Activated CD4-positive, alpha-beta T cell treated with anti-CD3 and anti-CD28 coated beads for 24 hours (primary cell): Measurements from ENCODE around the gene S1PR1.

ENCODE experiments used
- DNase-seq, 2 donors: peaks; one replicate each; pipeline ENCODE4 v3.0.0-alpha.2; 2020; ENCODE audit warnings: low read depth in 2 of 2

The S1PR1 gene

DNA sequence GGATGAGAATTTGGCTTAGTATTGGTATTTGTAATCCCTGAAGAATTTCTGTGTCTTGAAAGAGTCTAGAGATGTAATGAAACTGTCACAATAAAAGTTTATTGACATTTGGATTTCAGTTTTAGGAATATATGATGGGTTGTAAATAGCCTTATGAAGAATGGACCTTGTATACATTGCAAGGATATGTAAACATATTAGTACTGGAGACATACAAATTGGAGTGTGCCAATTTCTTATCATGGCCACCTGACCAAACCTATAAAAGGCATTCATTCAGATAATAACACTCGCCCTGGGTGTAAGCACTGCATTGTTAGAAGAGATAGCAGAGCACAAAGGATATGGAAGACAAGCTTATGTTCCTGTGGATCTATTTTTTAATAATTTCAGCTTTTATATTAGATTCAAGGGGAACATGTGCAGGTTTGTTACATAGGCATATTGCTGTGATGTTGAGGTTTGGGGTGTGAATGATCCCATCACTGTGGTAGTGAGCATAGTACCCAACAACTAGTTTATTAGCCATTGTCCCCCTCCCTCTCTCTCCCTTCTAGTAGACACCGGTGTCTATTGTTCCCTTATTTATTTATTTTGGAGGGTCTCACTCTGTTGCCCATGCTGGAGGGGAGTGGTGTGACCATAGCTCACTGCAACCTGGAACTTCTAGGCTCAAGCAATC, 8.6 kb downstream of the S1PR1 start:
- no peak for DNase-seq

DNA sequence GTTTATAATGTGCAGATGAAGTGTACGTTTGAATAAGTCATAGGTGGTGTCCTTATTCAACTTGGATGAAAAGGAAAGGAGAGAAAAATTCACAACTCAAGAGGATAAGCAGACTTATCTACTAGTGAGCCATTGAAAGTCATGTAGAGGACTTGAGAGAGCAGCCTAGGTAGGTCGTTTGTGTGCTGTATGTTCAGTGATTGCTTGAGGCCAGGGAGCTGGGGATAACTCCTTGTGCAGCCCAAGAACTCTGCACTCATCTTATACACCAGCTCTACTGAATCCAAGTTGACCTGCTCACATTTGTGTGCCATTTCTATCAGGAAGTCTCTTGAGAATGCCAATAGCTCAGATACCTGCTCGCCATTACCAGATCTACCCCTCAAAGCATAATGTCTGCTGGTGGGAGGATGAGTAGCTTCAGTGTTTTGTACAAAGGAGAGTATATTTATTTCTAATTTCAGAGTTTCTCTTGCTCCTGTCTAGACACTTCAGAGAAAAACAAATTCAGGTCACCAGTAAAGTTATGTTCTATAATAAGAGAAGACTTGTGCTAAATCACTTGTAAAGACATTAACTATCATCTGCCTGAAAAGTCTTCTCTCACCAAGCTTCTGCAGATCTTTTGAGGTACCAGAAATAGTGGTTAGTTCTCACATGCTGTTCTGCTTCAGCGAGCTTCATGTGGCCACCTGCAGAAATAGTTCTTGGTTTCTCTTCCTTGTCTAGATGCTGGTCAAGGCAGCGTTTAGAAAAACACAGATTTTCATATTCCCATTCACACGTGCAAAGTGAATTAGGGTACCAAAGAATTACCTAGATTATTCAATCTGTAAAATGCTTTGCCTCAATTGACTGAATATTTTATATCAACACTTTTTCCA, 10.8 kb downstream of the S1PR1 start:
- DNase-seq = no peak

DNA sequence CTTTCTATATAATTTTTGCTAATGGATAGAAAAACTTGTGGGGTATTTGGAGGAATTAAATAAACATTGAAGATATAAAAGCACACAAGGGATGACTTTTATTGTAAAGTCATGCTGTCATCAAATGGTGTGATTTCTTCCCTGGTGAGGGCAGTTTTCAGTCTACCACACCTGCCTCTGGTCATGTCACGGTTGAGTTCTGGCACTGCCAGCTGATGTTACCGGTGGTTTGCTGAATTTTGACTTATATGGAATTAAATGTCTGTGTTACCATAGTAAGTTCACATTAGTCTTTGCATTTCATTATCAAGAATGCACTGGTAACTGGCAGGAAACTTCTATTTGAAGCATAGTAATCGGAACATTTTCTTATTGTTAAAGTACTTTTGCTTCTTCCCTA, 13.4 kb downstream of the S1PR1 start:
- DNase-seq = no peak

DNA sequence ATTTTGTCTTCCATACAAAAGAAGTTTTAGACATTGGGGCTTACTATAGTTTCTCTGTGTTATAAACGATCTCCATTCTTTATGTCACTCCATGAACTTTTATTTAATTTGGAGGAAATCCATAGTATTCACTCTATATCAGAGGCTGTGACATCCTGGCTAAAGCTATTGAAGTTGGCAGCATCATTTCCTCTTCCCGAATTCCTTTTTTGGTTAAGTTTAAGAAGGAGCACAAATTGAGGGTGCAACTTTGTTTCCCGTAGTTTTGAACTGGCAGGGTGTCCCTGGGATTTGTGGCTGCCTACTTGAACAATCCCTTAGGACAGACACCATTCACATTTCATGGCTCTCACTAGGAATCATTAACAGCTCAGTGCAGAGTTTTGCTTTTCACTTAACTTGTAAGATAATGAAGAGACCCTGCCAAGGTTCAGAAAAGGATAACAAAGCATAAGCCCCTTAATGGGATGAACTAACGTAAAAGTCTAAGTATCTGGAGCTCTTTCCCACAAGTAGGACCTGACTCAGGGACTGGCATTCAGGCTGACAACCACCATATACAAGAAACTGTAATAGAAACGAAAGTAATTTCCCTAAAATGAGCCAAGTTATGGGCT, 13.9 kb downstream of the S1PR1 start:
- no peak for DNase-seq

DNA sequence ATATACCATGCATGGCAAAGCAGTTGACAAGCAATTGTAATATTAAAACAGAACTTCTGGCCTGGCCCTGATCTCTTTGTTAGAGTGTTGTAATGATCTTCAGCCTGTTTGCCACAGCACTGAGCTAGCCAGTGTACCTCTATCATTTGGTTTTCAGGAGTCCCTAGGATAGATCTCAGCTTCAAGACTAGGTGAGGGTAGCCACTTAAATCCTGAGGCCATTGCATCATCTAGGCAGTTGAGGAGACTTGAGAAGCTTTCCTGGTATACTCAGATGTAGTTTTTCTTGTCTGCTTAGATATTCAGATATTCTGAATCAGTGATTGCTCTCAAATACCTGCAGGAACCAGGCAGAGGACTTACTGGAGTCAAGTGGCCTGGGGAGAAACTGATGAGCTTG, 14.7 kb downstream of the S1PR1 start:
- no peak for DNase-seq

DNA sequence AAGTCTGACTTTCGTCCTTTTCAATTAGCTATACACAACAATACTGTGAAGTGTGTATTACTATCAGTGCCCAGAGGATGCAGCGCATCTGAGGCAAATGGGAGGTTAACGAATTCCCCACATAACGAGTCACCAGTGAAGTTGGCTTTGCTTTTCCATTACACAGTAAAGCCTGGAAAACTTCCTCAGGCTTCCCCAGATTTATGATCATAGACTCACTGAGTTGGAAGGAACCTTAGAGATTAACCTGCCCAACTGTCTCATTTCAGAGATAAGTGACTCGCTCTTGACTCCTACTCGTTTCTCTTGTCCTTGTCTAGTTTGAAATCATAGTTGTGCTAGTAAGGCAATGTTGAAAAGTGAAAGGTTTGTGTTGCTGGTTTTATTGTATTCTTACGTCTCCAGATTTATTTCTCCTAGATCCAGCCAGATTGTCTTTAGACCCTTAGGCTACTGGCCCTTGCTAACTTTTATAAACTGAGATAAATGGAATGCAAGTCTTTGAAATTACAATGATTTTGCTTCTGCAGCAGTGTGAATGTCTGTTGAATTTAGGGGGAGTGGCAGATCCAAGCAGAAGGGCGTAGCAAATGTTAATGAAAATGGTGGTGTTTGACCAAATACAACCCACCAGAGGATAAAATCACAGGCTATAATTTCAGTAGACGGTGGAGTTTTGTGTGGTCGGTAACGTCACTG, 17.3 kb downstream of the S1PR1 start:
- no peak for DNase-seq

DNA sequence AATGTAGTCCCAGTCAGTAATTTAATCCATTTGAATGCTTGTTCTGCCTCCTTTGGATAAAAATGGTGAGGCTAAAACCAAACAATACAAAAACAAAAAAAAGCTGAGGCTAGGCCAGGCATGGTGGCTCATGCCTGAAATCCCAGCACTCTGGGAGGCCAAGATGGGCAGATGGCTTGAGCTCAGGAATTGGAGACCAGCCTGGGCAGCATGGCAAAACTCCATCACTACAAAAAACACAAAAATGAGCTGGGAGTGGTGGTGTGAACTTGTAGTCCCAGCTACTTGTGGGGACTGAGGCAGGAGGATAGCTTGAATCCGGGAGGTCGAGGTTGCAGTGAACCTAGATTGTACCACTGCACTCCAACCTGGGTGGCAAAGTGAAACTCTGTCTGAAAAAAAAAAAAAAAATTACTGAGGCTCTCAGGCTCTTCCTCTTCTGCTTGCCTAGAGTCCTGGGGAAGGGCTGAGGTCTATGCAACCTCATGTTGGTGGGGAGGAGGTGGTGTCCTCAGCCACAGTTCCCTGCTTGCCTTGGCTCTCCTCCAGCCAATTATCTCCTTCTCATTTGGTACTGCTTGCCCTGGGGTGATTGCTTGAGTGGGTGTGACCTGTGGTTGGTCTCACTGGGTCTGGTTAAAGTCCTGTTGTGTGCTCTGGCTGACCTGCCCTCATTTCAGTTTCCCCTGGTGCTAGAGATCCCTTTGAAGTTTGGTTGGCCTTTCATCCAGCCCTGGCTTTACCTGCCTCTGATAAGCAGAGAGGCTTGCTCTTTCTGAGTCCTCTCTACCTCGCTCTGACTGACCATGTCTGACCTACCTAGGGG, 20.9 kb downstream of the S1PR1 start:
- DNase-seq = no peak

DNA sequence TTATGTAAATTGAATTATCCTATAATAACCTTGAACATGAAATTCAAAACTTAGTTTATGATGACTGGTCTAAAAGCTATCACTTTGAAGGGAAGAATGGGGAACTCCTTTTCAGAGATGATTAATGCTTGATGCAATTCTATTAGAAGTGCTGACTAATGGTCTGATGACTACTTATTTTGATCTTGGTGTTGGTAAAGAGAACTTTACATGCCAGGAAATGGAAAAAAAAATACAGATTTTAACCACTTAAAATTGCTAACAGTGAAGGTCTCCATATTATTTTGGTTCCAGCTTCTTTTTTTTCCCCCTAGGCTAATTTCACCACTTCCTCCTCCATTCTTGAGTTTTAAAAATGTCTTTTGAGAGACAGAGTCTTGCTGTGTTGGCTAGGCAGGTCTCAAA, 22.9 kb downstream of the S1PR1 start:
- no peak for DNase-seq

DNA sequence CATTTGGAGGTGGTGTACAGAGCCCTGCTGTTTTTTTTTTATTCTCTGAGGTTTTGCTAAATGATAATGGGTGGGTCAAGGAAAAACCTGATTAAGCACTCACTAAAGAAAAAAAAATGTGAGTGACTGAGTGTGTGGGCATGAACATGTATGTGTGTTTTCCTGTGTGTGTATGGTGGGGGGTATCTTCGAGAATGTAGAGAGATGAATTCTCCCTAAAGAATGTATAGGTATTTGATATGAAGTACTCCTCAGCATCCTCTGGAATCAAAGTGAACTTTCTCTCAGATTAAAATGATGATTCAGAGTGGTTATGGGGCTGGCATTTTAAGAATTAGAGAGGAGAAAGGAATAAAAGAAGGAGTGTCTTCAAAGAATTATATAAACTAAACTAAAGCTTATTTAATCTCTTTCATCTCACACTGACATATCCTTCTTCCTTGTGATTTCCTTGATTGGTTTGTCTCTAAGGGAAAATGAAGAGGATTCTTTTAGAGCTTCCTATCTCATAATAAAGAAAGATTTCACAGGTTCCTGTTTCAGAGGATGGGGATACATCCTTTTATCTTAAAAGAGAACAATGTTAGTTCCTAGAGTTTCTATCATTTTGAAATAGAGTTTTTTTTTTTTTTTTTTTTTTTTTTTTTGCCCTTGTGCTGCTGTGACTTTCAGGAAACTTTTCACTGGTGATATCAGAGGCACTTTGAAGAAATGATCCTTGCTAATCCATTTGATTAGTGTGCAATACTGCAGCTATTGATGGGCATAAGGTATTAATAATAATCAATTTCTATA, 23.9 kb downstream of the S1PR1 start:
- no peak for DNase-seq

DNA sequence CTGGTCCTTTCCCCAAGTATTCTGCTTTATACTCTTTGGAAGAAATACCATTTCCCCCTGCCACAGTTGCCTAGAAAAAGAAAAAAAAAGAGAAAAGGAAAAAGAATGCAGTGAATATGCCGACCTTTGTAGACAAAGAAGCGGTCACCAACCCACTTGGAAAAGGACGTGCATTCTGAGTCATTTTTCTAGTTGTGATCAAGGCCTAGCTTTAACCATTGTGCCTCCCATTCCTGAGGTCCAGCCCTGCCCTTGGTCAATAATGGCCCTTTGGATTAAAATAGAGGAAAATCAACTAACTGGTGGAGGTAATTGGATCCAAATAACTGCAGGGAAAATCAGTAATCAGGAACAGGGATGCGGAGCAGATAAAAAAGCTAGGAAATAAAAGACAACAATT, 24.8 kb downstream of the S1PR1 start:
- no peak for DNase-seq

DNA sequence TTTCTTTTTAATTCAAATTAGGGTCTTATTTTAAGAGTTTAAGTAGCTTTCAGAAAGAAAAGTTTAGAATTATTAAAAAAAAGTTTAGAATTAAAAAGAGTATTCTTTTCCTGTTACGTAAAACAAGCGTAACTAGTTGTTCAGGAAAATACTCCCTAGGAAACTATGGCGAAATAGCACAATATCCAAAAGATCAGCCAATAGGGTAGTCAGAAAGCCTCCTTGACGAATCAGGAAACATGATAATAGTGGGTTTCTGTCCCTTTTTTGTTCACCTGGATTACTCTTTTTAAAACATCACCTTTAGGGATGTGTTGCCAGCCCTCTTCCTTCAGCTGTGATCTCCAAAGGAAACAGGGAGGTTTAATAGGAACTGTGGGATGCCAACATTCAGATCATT, 25.2 kb downstream of the S1PR1 start:
- DNase-seq = no peak

DNA sequence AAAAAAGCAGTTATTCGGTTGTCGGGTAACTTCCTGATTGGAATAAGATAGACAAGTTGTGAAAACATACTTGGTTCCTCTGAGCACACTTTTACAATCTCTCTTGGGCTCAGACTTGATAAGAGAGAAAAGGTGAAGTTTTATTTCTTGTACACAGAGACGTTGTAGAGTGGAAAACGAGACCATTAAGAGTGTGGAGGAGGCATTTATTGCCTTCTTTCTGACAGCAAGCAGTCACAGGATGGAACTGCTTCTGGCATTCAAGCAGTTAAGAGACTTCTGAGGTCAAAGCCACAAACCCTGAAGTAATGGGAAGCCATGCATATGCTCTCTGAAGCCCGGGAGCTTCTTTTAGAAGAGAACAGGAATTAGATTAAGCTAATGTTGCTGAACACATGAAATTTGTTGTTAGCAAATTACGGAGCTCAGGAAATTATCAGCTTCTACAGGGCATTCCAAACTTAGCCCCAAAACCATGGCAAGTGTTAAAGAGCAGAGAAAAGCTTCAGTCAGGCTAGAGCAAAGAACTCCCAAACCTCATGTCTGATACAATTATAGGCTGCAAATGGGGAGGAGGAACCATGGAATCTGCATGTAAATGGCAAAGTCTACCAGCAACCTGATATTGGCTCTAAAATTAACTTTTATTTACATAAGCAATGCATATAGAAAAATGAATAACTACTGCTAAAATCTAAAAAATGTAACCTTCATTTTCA, 26.0 kb downstream of the S1PR1 start:
- DNase-seq = no peak

DNA sequence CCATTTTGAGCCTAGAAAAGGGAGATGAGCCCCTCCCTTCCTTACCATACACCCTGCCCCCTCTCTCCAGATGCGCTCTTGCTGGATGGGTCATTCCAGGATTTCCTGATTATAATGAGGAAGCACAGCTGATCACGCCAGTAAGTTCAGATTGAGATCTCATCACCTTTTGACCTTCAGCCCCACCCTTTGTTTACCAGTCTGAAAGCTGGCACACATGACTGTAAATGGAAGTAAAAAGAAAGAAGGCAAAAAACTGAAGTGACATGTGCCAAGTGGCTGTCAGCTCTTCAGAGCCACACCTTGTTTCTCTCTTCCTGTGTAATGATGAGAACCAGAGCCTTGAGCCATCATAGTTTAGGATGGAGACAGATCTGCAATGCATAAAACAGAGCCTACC, 27.9 kb downstream of the S1PR1 start:
- no peak for DNase-seq

DNA sequence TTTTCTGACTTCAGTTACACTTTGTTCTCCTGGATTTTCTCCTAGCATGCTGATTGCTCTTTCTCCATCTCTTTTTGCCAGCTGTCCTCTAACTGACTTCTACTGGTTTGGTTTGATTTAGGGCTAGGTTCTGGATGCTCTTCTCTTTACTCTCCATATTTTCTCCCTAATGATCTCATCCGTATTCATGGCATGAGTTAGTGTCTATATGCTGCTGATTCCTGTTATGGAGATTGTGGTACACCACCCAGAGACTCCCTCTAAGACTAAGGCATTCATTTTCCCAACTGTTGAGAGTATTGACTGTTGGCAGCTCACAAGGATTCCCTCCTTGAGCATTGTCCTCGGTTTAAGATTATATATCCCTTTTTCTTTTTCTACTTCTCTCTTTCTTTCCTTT, 28.9 kb downstream of the S1PR1 start:
- DNase-seq = no peak

DNA sequence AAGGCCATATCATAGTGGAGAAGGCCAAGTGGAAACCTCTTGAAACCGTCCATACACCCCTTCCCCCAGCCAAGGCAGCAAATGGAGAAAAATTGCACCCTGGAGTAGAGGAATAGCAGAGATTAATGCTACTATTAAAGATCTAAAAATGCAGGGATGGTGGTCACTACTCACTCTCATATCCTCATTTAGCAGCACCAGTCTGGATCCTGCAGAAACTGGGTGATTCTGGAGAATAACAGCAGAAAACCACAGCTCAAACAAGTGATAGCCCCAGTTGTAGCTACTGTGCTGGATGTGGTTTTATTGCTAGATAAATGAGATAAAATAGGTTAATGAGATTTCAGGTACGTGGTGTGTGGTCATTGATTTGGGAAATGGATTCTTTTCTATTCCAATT, 30.3 kb downstream of the S1PR1 start:
- DNase-seq = no peak

DNA sequence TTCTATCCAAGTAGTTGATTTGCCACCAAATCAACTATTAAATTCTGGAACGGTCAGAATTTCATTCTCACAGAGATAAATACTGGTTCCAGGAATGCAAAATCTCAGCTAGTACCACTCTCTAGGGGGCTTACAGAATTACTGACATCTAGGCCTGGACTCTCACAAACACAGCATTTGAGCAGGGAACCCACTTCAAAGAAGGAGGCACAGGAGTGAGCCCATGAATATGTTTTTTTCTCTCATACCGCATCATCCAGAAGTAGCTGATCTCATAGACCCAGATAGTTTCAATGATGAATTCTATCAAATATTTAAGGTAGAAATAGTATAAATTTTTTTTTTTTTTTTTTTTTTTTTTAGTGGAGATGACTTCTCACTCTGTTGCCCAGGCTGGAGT, 32.1 kb downstream of the S1PR1 start:
- DNase-seq = no peak

DNA sequence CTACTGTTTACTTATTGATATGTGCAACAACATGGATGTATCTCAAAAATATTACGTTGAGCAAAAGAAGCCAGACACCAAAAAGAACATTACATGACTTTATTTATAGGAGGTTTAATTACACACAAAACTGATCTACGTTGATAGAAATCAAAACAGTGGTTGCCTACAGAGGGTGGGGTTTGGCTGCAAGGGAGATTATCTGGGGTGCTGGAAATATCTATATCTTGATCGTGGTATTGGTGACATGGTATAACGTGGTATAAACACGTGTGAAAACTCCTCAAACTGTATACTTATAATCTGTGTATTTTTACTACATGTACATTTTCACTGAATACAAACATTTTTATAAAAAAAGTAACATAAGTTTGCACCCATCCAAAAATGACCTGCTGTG, 38.9 kb downstream of the S1PR1 start:
- DNase-seq = no peak

DNA sequence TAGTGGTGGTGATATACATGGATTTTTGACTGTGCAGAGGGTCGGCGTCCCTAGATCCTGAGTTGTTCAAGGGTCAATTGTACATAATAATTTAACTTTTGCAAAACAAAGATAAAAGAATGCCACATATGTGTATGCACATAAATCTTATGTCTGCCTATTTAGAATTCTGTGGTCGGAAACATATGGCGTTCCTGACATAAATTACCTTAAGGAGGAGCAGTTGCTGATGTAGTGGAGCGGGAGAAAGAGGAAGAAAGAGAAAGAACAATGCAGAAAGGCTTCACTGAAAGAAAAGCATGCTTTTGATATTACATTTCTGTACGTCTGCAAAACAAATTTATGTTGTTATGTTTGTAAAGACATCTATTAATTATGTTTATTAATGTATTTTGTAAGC, 40.0 kb downstream of the S1PR1 start:
- DNase-seq = no peak

DNA sequence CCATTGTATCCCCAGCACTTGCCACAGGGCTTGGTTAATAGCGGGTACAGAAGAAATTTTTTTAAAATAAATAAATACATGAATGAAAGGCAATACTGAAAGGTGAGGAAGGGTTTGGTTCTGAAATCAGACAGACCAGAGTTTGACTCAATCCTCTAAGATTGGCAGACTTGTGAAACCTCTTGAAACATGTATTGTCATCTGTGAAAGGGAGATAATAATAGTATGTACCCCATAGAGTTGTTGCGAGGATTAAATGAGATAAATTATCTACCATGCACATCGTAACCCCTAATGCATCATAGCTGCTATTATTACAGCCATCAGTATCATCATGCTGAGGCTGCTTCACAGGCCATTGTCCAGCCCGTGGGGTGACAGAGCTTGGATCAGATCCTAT, 41.4 kb downstream of the S1PR1 start:
- no peak for DNase-seq

DNA sequence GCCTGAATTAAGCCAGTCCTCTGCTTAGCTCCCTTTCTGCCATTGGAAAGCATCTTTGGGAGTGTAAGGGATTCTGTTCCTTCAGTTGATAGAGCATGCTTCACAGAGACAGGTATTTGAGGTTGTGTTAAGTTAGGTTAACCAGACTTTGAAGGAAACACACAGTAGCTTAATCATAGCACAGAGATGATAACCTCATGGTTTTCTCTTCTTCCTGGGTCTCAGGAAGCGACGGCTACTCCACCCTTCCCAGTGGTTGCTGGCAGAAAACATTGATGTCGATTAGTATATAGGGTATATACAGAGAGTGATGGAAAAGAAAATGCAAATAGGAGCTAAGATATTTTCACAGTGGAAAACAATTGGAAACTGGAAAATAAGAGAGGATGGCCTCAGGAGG, 42.0 kb downstream of the S1PR1 start:
- no peak for DNase-seq
